Measurements from ENCODE around the gene ADAP1. TPM values are rescaled to one million over a fixed set of nuclear protein-coding genes. Genes with fewer than 3 reads are reported as not detected.

Gene ADAP1
- total and polyA plus RNA-seq, 2 of the 13 experiments (the other 11 are each of a cell fraction or from before 2014, with no cell fraction given), result 10.5 to 24.6 TPM

DNA sequence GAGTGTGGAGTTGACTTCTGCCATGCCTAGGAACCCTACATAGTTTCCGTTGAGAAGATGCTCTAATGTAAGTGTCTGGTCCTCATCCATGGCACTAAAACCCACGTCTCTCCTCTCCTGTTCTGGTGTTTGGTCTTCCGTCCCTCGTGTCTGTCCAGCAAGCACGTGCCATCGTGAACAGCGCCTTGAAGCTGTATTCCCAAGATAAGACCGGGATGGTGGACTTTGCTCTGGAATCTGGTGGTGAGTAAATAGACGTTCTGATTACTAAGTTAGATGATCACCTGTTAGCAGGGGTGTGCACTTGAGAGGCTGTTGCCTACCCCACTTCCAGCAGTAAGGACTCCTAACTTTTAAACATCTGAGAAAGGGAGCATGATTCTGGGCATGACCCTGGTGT is 93.3 kb downstream of the ADAP1 start:
- peaks cover 25 to 67% of the 10 kb centered on the region in 2 experiments; a peak in 4 of 5 replicates for H3K36me3 ChIP-seq (replicated peaks in 1 of 2; ENCODE audit: control insufficient read depth in 1 of 2, insufficient read depth in 2 of 2, low read length in 2 of 2)
- in situ Hi-C loops (cut with HindIII; ENCODE audit: extremely low pct_ligation_motif_present, low pct_unique_long_range_greater_than_20kb), result no loop called here
- TF ChIP-seq MAX (IDR thresholded peaks at IDR 0.05) (peak; percentile 88), ZBTB8A (CRISPR knock-in tag; IDR thresholded peaks at IDR 0.05; ENCODE audit: borderline replicate concordance, low read depth) (no peak), ZNF350 (CRISPR knock-in tag; IDR thresholded peaks at IDR 0.05; ENCODE audit: borderline replicate concordance, low read depth) (0 out of 2 replicates have a peak, but pooled peaks have one; percentile 35), HOXA3 (CRISPR knock-in tag; IDR thresholded peaks at IDR 0.05) (peak; percentile 56), ZBTB38 (CRISPR knock-in tag; IDR thresholded peaks at IDR 0.05) (0 out of 2 replicates have a peak, but pooled peaks have one; percentile 42), ZBTB33 (CRISPR knock-in tag; IDR thresholded peaks at IDR 0.05) (peak; percentile 96), PAXIP1 (CRISPR knock-in tag; conservative IDR thresholded peaks at IDR 0.05) (peak; percentile 38; the same call in 1 of the 2 replicates), ISX (CRISPR knock-in tag; conservative IDR thresholded peaks at IDR 0.05) (no peak), ZNF605 (CRISPR knock-in tag; IDR thresholded peaks at IDR 0.05) (0 out of 2 replicates have a peak, but pooled peaks have one; percentile 26), HNF4A (CRISPR knock-in tag; IDR thresholded peaks at IDR 0.05) (peak; percentile 83), ZBTB39 (CRISPR knock-in tag; IDR thresholded peaks at IDR 0.05) (no peak), ZMYM4 (CRISPR knock-in tag; IDR thresholded peaks at IDR 0.05) (peak; percentile 17; the same call in 1 of the 2 replicates), RORA (CRISPR knock-in tag; IDR thresholded peaks at IDR 0.05) (no peak)

More for the DNA sequence above, 93.3 kb downstream of the ADAP1 start:
- ATAC-seq, result peak; percentile 32; the same call in 2 of the 3 replicates
- H3K4me3 ChIP-seq (replicated peaks in 1 of 3; ENCODE audit: insufficient read depth in 1 of 3, low read depth in 2 of 3, low read length in 3 of 3), result no peak overlapping the region
- no peak for FAIRE-seq
- DNase-seq (ENCODE audit: low spot score), result peak; percentile 40
- no TSS peak for BruUV-seq (replicated peaks)
- H2AFZ ChIP-seq (ENCODE audit: low read length), result no peak overlapping the region
- H3K9me3 ChIP-seq (ENCODE audit: low read length), result no peaks in the 10 kb centered on the region
- H3K27me3 ChIP-seq (ENCODE audit: control insufficient read depth in 1 of 2, insufficient read depth in 2 of 2, low read length in 2 of 2), result no peaks in the 10 kb centered on the region
- POLR2A ChIA-PET, result no interaction called here
- CTCF ChIA-PET (ENCODE audit: low intra/inter-chr PET ratio, low total read pairs), result no interaction called here
- no peaks in the 10 kb centered on the region for H3K79me2 ChIP-seq (ENCODE audit: insufficient read depth, low read length)
- no peak overlapping the region for H3K27ac ChIP-seq (ENCODE audit: extremely low read length, insufficient read depth, low read length)
- H3K9ac ChIP-seq (ENCODE audit: insufficient read depth, low read depth, low read length), result no peak overlapping the region
- peaks cover 13% of the 10 kb centered on the region for H3K4me1 ChIP-seq (ENCODE audit: insufficient read depth, low read length)
- no peaks in the 10 kb centered on the region; the same call in 1 of the 2 replicates for H4K20me1 ChIP-seq (ENCODE audit: insufficient read depth, low read length)
- 38% methylated on average over 7 of the region's 9 CpGs for WGBS (ENCODE audit: low lambda C conversion rate)
- intact Hi-C loops (cut with micrococcal nuclease; ENCODE audit: unreplicated experiment), result no loop called here
- H3K4me2 ChIP-seq (ENCODE audit: low read depth, low read length), result no peak overlapping the region
